Upper lobe of left lung (tissue), 6 donors: ENCODE data around the gene GTF2H1. TPM values are rescaled to one million over a fixed set of nuclear protein-coding genes. Genes with fewer than 3 reads are reported as not detected.
A peak's percentile ranks its signal among the peaks of the same experiment; 100 is the strongest.

Experiments
- ATAC-seq, 2 donors: fragments of 200-7000 bp; cut with Tn5 transposase; one replicate each; pipeline ENCODE4 v1.9.1; 2022; ENCODE audit warnings: mild to moderate bottlenecking in 2 of 2, moderate library complexity in 2 of 2; ENCODE audit not compliant: low FRiP score in 2 of 2
- DNase-seq, 2 donors: peaks; one replicate each; pipeline ENCODE4 v3.0.0-alpha.2; 2019 to 2020
- H3K27ac ChIP-seq, 4 donors: fragments of 200-600 bp; sonication (generic); one replicate each; pipeline ENCODE4 v1.5.1; 2016 to 2019
- H3K27me3 ChIP-seq, 4 donors: fragments of 200-600 bp; sonication (generic); one replicate each; pipeline ENCODE4 v1.5.1; 2017 to 2019
- H3K36me3 ChIP-seq, 4 donors: fragments of 200-600 bp; sonication (generic); one replicate each; pipeline ENCODE4 v1.5.1; 2016 to 2019
- H3K4me1 ChIP-seq, 4 donors: fragments of 200-600 bp; sonication (generic); one replicate each; pipeline ENCODE4 v1.5.1; 2018 to 2019
- H3K4me3 ChIP-seq, 4 donors: fragments of 200-600 bp; sonication (generic); one replicate each; pipeline ENCODE4 v1.5.1; 2017 to 2019; ENCODE audit warnings: mild to moderate bottlenecking in 2 of 4, moderate library complexity in 1 of 4
- H3K9me3 ChIP-seq, 4 donors: fragments of 200-600 bp; sonication (generic); one replicate each; pipeline ENCODE4 v1.5.1; 2018 to 2019
- EP300 ChIP-seq, 4 donors: sonication (generic); formaldehyde crosslinking; IDR thresholded peaks; one replicate each; pipeline ENCODE4 v1.5.1; 2017; ENCODE audit warnings: antibody characterized with exemption in 4 of 4, control low read depth in 2 of 4
- POLR2A ChIP-seq, 4 donors: fragments of 450-650 bp; IDR thresholded peaks; one replicate each; pipeline ENCODE4 v1.5.1; 2016 to 2017; ENCODE audit warnings: antibody characterized with exemption in 4 of 4, mild to moderate bottlenecking in 2 of 4
- POLR2AphosphoS5 ChIP-seq, 2 donors: sonication (generic); formaldehyde crosslinking; IDR thresholded peaks; one replicate each; pipeline ENCODE4 v1.5.1; 2017; ENCODE audit warnings: antibody characterized with exemption in 2 of 2
- WGBS, 2 donors: methylation state at CpG; one replicate each; pipeline ENCODE4 v1.1.5; 2017 to 2018; 5-methylcytosine and 5-hydroxymethylcytosine counted together
- total RNA-seq, 6 donors: library from RNA; depleted of rRNA in 4 of 6; stranded (reverse); fragments of >200 nt in 4 of 6; gene quantifications; one replicate each; pipeline versions ENCODE4 v1.1.0 to v1.2.1, GENCODE V29; 2016 to 2021
- TF ChIP-seq, protein P1 (sequence below), 6 experiments: fragments of 450-650 bp in 4 of 6; fragments of 200-600 bp in 2 of 6; sonication (generic) in 2 of 6; IDR thresholded peaks; one replicate each; pipeline ENCODE4 v1.5.1; 2016 to 2019; ENCODE audit warnings: antibody characterized with exemption in 6 of 6
- donor health status: DM: no; HTN: no; CAD: no; lungs with moderate emphysema.
- donor health status: DM: no; HTN: yes; CAD: no; lungs with severe emphysema.

The GTF2H1 gene
- total RNA-seq, 6 donors from 2014 or later: 22.8 to 52.7 (median 39.3) TPM

DNA sequence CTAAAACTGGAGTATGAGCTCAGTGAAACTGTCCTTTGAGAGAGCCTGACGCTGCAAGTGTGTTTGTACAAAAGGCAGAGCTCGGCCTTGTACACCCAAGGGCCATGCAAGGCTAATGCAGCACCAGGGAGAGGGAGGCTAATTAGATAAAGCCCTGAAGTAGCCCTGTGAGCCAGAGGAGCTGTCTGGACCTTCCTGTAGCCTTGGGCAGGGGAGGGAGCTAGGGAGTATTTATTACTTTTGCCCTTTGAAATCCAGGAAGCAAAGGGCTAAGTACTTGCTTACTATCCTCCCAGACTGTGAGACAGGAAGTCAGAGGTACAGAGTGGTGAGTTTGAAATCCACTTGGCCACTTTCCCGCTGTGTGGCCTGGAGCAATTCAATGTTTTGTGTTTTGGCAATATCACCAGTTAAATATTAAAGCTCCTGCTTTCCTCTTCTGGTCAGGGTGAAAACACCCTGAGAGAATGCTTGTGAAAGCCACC is 61.8 kb downstream of the GTF2H1 start:
- Histone ChIP-seq H3K36me3 (no peaks in the 10 kb centered on the region), H3K4me3 (no peak overlapping the region), H3K27me3 (no peaks in the 10 kb centered on the region), H3K4me1 (peaks cover 28 to 31% (median 29%) of the 10 kb centered on the region in 4 donors), H3K27ac (peak overlapping the region; percentile 91 to 99 (median 93)), H3K9me3 (no peaks in the 10 kb centered on the region)
- ATAC-seq (peak; percentile 78 to 88), DNase-seq (peak in 1 of 2 donors; percentile 71)
- WGBS, 2 donors: 0 to 9% methylated on average over 1 to 3 of the region's 3 CpGs
- TF ChIP-seq POLR2AphosphoS5 (IDR thresholded peaks at IDR 0.05) (no peak), POLR2A (IDR thresholded peaks at IDR 0.05) (peak in 1 of 4 donors; percentile 18), EP300 (IDR thresholded peaks at IDR 0.05) (peak in 2 of 4 donors; percentile 8 to 22)
- TF ChIP-seq, protein P1, sequence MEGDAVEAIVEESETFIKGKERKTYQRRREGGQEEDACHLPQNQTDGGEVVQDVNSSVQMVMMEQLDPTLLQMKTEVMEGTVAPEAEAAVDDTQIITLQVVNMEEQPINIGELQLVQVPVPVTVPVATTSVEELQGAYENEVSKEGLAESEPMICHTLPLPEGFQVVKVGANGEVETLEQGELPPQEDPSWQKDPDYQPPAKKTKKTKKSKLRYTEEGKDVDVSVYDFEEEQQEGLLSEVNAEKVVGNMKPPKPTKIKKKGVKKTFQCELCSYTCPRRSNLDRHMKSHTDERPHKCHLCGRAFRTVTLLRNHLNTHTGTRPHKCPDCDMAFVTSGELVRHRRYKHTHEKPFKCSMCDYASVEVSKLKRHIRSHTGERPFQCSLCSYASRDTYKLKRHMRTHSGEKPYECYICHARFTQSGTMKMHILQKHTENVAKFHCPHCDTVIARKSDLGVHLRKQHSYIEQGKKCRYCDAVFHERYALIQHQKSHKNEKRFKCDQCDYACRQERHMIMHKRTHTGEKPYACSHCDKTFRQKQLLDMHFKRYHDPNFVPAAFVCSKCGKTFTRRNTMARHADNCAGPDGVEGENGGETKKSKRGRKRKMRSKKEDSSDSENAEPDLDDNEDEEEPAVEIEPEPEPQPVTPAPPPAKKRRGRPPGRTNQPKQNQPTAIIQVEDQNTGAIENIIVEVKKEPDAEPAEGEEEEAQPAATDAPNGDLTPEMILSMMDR (IDR thresholded peaks at IDR 0.05): no peak

DNA sequence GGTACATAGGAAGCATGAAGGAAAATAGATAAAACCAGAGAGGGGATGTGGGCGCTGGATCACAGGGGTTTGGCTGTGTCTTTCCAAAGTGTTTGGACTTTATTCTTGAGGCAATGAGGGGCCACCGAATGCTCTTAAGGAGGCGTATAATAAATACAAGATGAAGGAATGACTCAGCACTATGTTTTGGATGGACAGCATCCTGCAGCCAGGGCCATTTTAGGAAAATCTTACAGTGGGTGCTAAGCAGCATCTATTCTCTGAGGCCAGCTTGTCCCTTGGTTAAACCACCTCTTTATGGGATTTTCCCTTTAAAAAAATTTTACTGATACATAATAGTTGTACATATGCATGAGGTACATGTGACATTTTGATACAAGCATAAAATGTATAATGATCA is 67.7 kb downstream of the GTF2H1 start:
- ATAC-seq (no peak), DNase-seq (no peak)
- Histone ChIP-seq H3K27ac (no peak overlapping the region), H3K9me3 (no peaks in the 10 kb centered on the region), H3K27me3 (no peaks in the 10 kb centered on the region), H3K4me3 (no peak overlapping the region), H3K36me3 (no peaks in the 10 kb centered on the region), H3K4me1 (peaks cover 10 to 16% (median 12%) of the 10 kb centered on the region in 4 donors)
- 83 to 89% methylated on average over 3 of the region's 3 CpGs for WGBS, 2 donors
- no peak for TF ChIP-seq EP300 (IDR thresholded peaks at IDR 0.05)
- TF ChIP-seq, protein P1 (IDR thresholded peaks at IDR 0.05): no peak
- no peak for TF ChIP-seq POLR2A (IDR thresholded peaks at IDR 0.05)
- no peak for TF ChIP-seq POLR2AphosphoS5 (IDR thresholded peaks at IDR 0.05)

GRCh38 chr11:18392434-18393321 is 70.3 kb downstream of the GTF2H1 start:
- no peak for ATAC-seq
- no peaks in the 10 kb centered on the region for H3K27me3 ChIP-seq
- H3K36me3 ChIP-seq: peaks cover 5 to 12% (median 10%) of the 10 kb centered on the region in 4 donors
- H3K27ac ChIP-seq: peak overlapping the region in 1 of 4 donors; percentile 93
- TF ChIP-seq POLR2A (IDR thresholded peaks at IDR 0.05) (no peak), EP300 (IDR thresholded peaks at IDR 0.05) (no peak), POLR2AphosphoS5 (IDR thresholded peaks at IDR 0.05) (no peak)
- TF ChIP-seq, protein P1 (IDR thresholded peaks at IDR 0.05): no peak
- DNase-seq: peak in 1 of 2 donors; percentile 26
- no peaks in the 10 kb centered on the region for H3K9me3 ChIP-seq
- H3K4me3 ChIP-seq: no peak overlapping the region
- peaks cover 16 to 22% (median 17%) of the 10 kb centered on the region in 4 donors for H3K4me1 ChIP-seq
- WGBS, 2 donors: 83 to 88% methylated on average over 3 to 4 of the region's 4 CpGs

DNA sequence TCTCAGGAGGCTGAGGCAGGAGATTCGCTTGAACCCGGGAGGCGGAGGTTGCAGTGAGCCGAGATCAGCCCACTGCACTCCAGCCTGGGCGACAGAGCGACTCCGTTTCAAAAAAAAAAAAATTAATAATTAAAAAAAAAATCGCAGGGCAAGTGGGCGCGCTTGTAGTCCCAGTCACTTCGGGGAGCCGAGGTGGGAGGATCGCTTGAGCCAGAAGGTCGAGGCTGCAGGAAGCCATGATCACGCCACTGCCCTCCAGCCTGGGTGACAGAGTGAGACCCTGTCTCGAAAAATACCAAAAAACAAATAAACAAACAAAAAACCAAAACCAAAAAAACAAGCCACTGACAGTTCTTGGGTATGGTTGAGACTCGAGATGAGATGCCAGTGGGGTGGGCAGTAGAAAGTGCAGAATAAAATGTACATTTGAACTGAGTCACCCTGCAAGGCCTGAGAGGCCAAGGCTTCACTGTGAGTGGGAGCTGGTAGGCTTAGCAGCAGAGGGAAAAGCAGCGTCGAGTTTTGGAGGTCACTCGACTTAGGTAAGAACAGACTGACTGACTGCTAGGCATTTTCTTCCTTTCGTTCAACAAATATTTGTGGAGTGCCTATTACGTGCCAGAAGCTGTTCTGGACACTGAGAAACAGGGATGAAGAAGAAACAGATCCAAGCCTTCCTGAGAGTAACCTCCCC is 71.4 kb downstream of the GTF2H1 start:
- H3K27me3 ChIP-seq: no peaks in the 10 kb centered on the region
- peaks cover 12 to 21% (median 19%) of the 10 kb centered on the region in 4 donors for H3K36me3 ChIP-seq
- peak overlapping the region in 3 of 4 donors; percentile 75 to 81 (median 79) for H3K4me3 ChIP-seq
- ATAC-seq: peak in 1 of 2 donors; percentile 0
- peak in 1 of 2 donors; percentile 33 for DNase-seq
- peaks cover 16 to 23% (median 17%) of the 10 kb centered on the region in 4 donors for H3K4me1 ChIP-seq
- H3K27ac ChIP-seq: peak overlapping the region; percentile 93 to 96 (median 94)
- WGBS, 2 donors: 70 to 75% methylated on average over 22 of the region's 22 CpGs
- H3K9me3 ChIP-seq: no peaks in the 10 kb centered on the region
- no peak for TF ChIP-seq POLR2AphosphoS5 (IDR thresholded peaks at IDR 0.05)
- no peak for TF ChIP-seq POLR2A (IDR thresholded peaks at IDR 0.05)
- TF ChIP-seq, protein P1 (IDR thresholded peaks at IDR 0.05): no peak
- no peak for TF ChIP-seq EP300 (IDR thresholded peaks at IDR 0.05)
